Endothelial cell of umbilical vein (primary cell): ENCODE results near the gene RIN2. TPM values are rescaled to one million over a fixed set of nuclear protein-coding genes. Genes with fewer than 3 reads are reported as not detected.

Source experiments
- BruUV-seq: library from RNA; stranded (reverse); fragments of 400-500 nt; replicated peaks from 2 replicates; lab custom pipeline; 2021; lab: Mats Ljungman, UMichigan
- CTCF ChIA-PET: fragments of 300-600, 350-600 bp; sonication (Branson Sonifier 250); formaldehyde crosslinking; loops from one replicate; lab custom pipeline; 2021; ENCODE audit warnings: antibody characterized with exemption, inconsistent platforms; lab: Charles Lee
- POLR2A ChIA-PET: fragments of 300-600, 350-600 bp; sonication (Branson Sonifier 250); formaldehyde crosslinking; loops from one replicate; lab custom pipeline; 2021; ENCODE audit warnings: antibody characterized with exemption, inconsistent platforms; lab: Charles Lee
- DNase-seq: peaks from one replicate; pipeline ENCODE4 v3.0.0-alpha.2; 2011; ENCODE audit warnings: low read depth, low spot score
- FAIRE-seq: peaks from 2 replicates; lab custom pipeline; 2011; peaks lifted over from hg19 to GRCh38; lab: Jason Lieb, UNC
- H2AFZ ChIP-seq: 2 replicates; pipeline ENCODE4 v1.6.0; 2012; ENCODE audit warnings: low read depth, low read length, control low read depth, inconsistent platforms
- H3K27ac ChIP-seq: 2 replicates; pipeline ENCODE4 v1.5.1; 2011; ENCODE audit warnings: low read depth, mild to moderate bottlenecking, control low read depth, low read length, moderate library complexity; ENCODE audit not compliant: insufficient read depth
- H3K27me3 ChIP-seq, 2 experiments: 2 replicates each; pipeline versions ENCODE4 v1.6.0 to v1.6.1; 2011; ENCODE audit warnings: low read length in 2 of 2, mixed read lengths in 1 of 2; ENCODE audit not compliant: control insufficient read depth in 2 of 2, insufficient read depth in 2 of 2
- H3K36me3 ChIP-seq, 2 experiments: 2 replicates in 1 of 2; 3 replicates in 1 of 2; pipeline ENCODE4 v1.5.1; 2011; ENCODE audit warnings: low read length in 2 of 2, mild to moderate bottlenecking in 1 of 2, moderate library complexity in 1 of 2; ENCODE audit not compliant: control insufficient read depth in 2 of 2, insufficient read depth in 2 of 2; ENCODE audit errors: extremely low read depth in 1 of 2
- H3K4me1 ChIP-seq: 3 replicates; pipeline ENCODE4 v1.5.1; 2011; ENCODE audit warnings: mild to moderate bottlenecking, low read length; ENCODE audit not compliant: control insufficient read depth, insufficient read depth; ENCODE audit errors: extremely low read depth
- H3K4me2 ChIP-seq: 2 replicates; pipeline ENCODE4 v1.6.1; 2011; ENCODE audit warnings: low read length, control low read depth, mixed read lengths; ENCODE audit not compliant: insufficient read depth
- H3K4me3 ChIP-seq, 3 experiments: fragments of 200-600 bp in 1 of 3; sonication (generic), shearing (Covaris generic) in 1 of 3; replicated peaks in 1 of 3; 2 replicates each; pipeline ENCODE4 v1.5.1; 2011 to 2016; ENCODE audit warnings: control low read depth in 3 of 3, low read length in 3 of 3, mild to moderate bottlenecking in 2 of 3, inconsistent platforms in 1 of 3, low read depth in 1 of 3, moderate library complexity in 1 of 3; ENCODE audit not compliant: insufficient read depth in 1 of 3
- H3K79me2 ChIP-seq: 2 replicates; pipeline ENCODE4 v1.6.0; 2012; ENCODE audit warnings: low read length, inconsistent platforms; ENCODE audit not compliant: control insufficient read depth, insufficient read depth
- H3K9ac ChIP-seq: replicated peaks from 2 replicates; pipeline ENCODE3; 2011; ENCODE audit warnings: low read length, control low read depth; ENCODE audit not compliant: insufficient read depth; ENCODE audit errors: extremely low read depth
- H3K9me1 ChIP-seq: replicated peaks from 3 replicates; pipeline ENCODE4 v1.6.0; 2011; ENCODE audit warnings: mild to moderate bottlenecking, low read length; ENCODE audit not compliant: control insufficient read depth, insufficient read depth; ENCODE audit errors: extremely low read depth
- H3K9me3 ChIP-seq: replicated peaks from 2 replicates; pipeline ENCODE4 v1.5.1; 2012; ENCODE audit warnings: low read length, inconsistent platforms; ENCODE audit not compliant: control insufficient read depth, insufficient read depth
- H4K20me1 ChIP-seq: replicated peaks from 2 replicates; pipeline ENCODE3; 2011; ENCODE audit warnings: mild to moderate bottlenecking, low read length; ENCODE audit not compliant: control insufficient read depth, insufficient read depth; ENCODE audit errors: extremely low read depth
- CTCF ChIP-seq, 2 donors: IDR thresholded peaks; 1 replicate in 1 of 2; 2 replicates in 1 of 2; pipeline ENCODE4 v1.5.1; 2011; ENCODE audit warnings: low read length in 2 of 2, mild to moderate bottlenecking in 2 of 2, moderate library complexity in 2 of 2, control low read depth in 1 of 2, inconsistent platforms in 1 of 2, low read depth in 1 of 2; ENCODE audit not compliant: insufficient read depth in 1 of 2; ENCODE audit errors: extremely low read depth in 1 of 2
- EZH2 ChIP-seq: IDR thresholded peaks from 2 replicates; pipeline ENCODE4 v1.6.1; 2012; ENCODE audit warnings: borderline replicate concordance, low read depth, mild to moderate bottlenecking, moderate library complexity, low read length, inconsistent platforms; ENCODE audit not compliant: severe bottlenecking
- FOS ChIP-seq: IDR thresholded peaks from 2 replicates; pipeline ENCODE4 v1.6.1; 2011; ENCODE audit warnings: mild to moderate bottlenecking, low read length, moderate library complexity, borderline replicate concordance; ENCODE audit not compliant: insufficient read depth
- GATA2 ChIP-seq: IDR thresholded peaks from 2 replicates; pipeline ENCODE4 v1.7.0; 2011; ENCODE audit warnings: low read depth, mild to moderate bottlenecking, moderate library complexity, mixed read lengths, low read length; ENCODE audit not compliant: insufficient read length, insufficient read depth
- JUN ChIP-seq: IDR thresholded peaks from 2 replicates; pipeline ENCODE4 v1.6.1; 2011; ENCODE audit warnings: borderline replicate concordance, low read depth; ENCODE audit not compliant: insufficient read length, insufficient read depth
- MYC ChIP-seq: IDR thresholded peaks from one replicate; pipeline ENCODE4 v1.6.1; 2011; ENCODE audit warnings: mild to moderate bottlenecking, low read depth, low read length
- POLR2A ChIP-seq: IDR thresholded peaks from 2 replicates; pipeline ENCODE4 v1.6.1; 2012; ENCODE audit warnings: low read depth, mild to moderate bottlenecking, control low read depth, low read length
- POLR2AphosphoS5 ChIP-seq: IDR thresholded peaks from 2 replicates; pipeline ENCODE4 v1.6.1; 2012; ENCODE audit warnings: low read depth, mild to moderate bottlenecking, control low read depth, low read length, moderate library complexity; ENCODE audit not compliant: insufficient read depth
- dilution Hi-C: fragments of 300-500 bp; cut with MboI; formaldehyde crosslinking; loops from one replicate; pipeline ENCODE4 v1.15.0; 2019; ENCODE audit warnings: low sequenced_read_pairs; ENCODE audit not compliant: extremely low pct_ligation_motif_present
- intact Hi-C: fragments of 100-400 bp; cut with micrococcal nuclease; formaldehyde crosslinking; loops from one replicate; pipeline ENCODE4 v1.10.0; 2022
- polyA plus RNA-seq, 4 experiments: library from polyadenylated mRNA; depleted of rRNA in 3 of 4; stranded (reverse) in 3 of 4; unstranded in 1 of 4; fragments of >200 nt; gene quantifications; 2 replicates each; pipeline versions ENCODE4 v1.2.1 to v1.2.3, GENCODE V29; 2011 to 2012; ENCODE audit warnings: missing spikeins in 1 of 4
- total RNA-seq: library from RNA; stranded (reverse); gene quantifications from 2 replicates; pipeline ENCODE4 v1.2.3, GENCODE V29; 2021
- TF ChIP-seq, protein P1 (sequence below): IDR thresholded peaks from 2 replicates; pipeline ENCODE4 v1.6.1; 2011; ENCODE audit not compliant: insufficient read depth, insufficient read length

The RIN2 gene
- total and polyA plus RNA-seq, 2 donors (not counting 3 experiments of a cell fraction or from before 2014, with no cell fraction given) = 22.6 to 119 TPM

GRCh38 chr20:19742974-19743639 lies 15.0 kb upstream of the RIN2 start:
- intact Hi-C loops = no loop called here
- BruUV-seq = no TSS peak
- FAIRE-seq (no peak), DNase-seq (no peak)
- ChIA-PET CTCF (interaction anchor here (0.5 to 1.5 kb wide), 2 partner anchors 17 to 144 kb away, joined by 3 to 5 read pairs; no protein-coding TSS in a partner anchor), POLR2A (no interaction called here)
- Histone ChIP-seq H3K9me1 (no peaks in the 10 kb centered on the region), H3K9me3 (no peaks in the 10 kb centered on the region), H3K9ac (no peak overlapping the region), H3K4me3 (no peak overlapping the region), H3K27me3 (peaks cover 7 to 17% of the 10 kb centered on the region in 2 experiments), H3K4me2 (no peak overlapping the region), H4K20me1 (no peaks in the 10 kb centered on the region), H3K36me3 (no peaks in the 10 kb centered on the region), H3K27ac (no peak overlapping the region), H3K4me1 (no peaks in the 10 kb centered on the region), H2AFZ (no peak overlapping the region), H3K79me2 (no peaks in the 10 kb centered on the region)
- no peak for TF ChIP-seq EZH2
- TF ChIP-seq, protein P1, sequence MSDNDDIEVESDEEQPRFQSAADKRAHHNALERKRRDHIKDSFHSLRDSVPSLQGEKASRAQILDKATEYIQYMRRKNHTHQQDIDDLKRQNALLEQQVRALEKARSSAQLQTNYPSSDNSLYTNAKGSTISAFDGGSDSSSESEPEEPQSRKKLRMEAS = no peak
- no peak for TF ChIP-seq POLR2AphosphoS5
- TF ChIP-seq MYC = no peak
- no peak for TF ChIP-seq CTCF (IDR thresholded peaks at IDR 0.05; ENCODE audit: extremely low read depth in 1 of 2, insufficient read depth in 1 of 2, low read depth in 1 of 2, low read length in 2 of 2)
- no peak for TF ChIP-seq POLR2A
- no peak for TF ChIP-seq JUN
- no peak for TF ChIP-seq GATA2
- TF ChIP-seq FOS = no peak
- dilution Hi-C loops = no loop called here
